ENCODE results near the gene CTAGE4.
A peak's percentile ranks its signal among the peaks of the same experiment; 100 is the strongest.
"Not testable (repeated sequence)": the region's sequence is repeated elsewhere in the genome, so short reads cannot be mapped to it uniquely, and the experiment has no call there.

CTAGE4 gene

GRCh38 chr7:144164784-144165183 is 18.5 kb upstream of the CTAGE4 start:
- H3K4me3 ChIP-seq (ENCODE audit: control insufficient read depth, low read depth, low read length), result no peak overlapping the region
- TF ChIP-seq CTCF (conservative IDR thresholded peaks at IDR 0.05; ENCODE audit: control insufficient read depth, insufficient read depth, low read depth, low read length), result no peak
- DNase-seq (ENCODE audit: low read depth), result no peak

- peak; percentile 18 for DNase-seq (ENCODE audit: low read depth)
- not testable (repeated sequence) for H3K4me3 ChIP-seq (ENCODE audit: control insufficient read depth, low read depth, low read length)
Observed at GRCh38 chr7:144171594-144172350, 11.5 kb upstream of the CTAGE4 start.

GRCh38 chr7:144174613-144175012 is 8.7 kb upstream of the CTAGE4 start:
- no peak for DNase-seq (ENCODE audit: low read depth)
- no peak overlapping the region for H3K4me3 ChIP-seq (ENCODE audit: control insufficient read depth, low read depth, low read length)
- no peak for TF ChIP-seq CTCF (conservative IDR thresholded peaks at IDR 0.05; ENCODE audit: control insufficient read depth, insufficient read depth, low read depth, low read length)

GRCh38 chr7:144178380-144179164 is 4.7 kb upstream of the CTAGE4 start:
- DNase-seq (ENCODE audit: low read depth), result peak; percentile 35
- H3K4me3 ChIP-seq (ENCODE audit: control insufficient read depth, low read depth, low read length), result not testable (repeated sequence)
- peak; percentile 36 for TF ChIP-seq CTCF (conservative IDR thresholded peaks at IDR 0.05; ENCODE audit: control insufficient read depth, insufficient read depth, low read depth, low read length)

GRCh38 chr7:144179165-144179479 is 4.1 kb upstream of the CTAGE4 start:
- DNase-seq (ENCODE audit: low read depth); H3K4me3 ChIP-seq (ENCODE audit: control insufficient read depth, low read depth, low read length): not testable (repeated sequence)

- not testable (repeated sequence) for H3K4me3 ChIP-seq (ENCODE audit: control insufficient read depth, low read depth, low read length); DNase-seq (ENCODE audit: low read depth)
Observed at GRCh38 chr7:144187848-144188247, 4.6 kb downstream of the CTAGE4 start.

GRCh38 chr7:144188578-144189171 is 5.4 kb downstream of the CTAGE4 start:
- not testable (repeated sequence) for H3K4me3 ChIP-seq (ENCODE audit: control insufficient read depth, low read depth, low read length); DNase-seq (ENCODE audit: low read depth)

GRCh38 chr7:144193782-144194181 is 10.5 kb downstream of the CTAGE4 start:
- not testable (repeated sequence) for DNase-seq (ENCODE audit: low read depth); H3K4me3 ChIP-seq (ENCODE audit: control insufficient read depth, low read depth, low read length)

- H3K4me3 ChIP-seq (ENCODE audit: control insufficient read depth, low read depth, low read length); DNase-seq (ENCODE audit: low read depth): not testable (repeated sequence)
Observed at GRCh38 chr7:144194453-144194852, 11.2 kb downstream of the CTAGE4 start.

- H3K4me3 ChIP-seq (ENCODE audit: control insufficient read depth, low read depth, low read length); DNase-seq (ENCODE audit: low read depth): not testable (repeated sequence)
Observed at GRCh38 chr7:144195212-144195872, 12.1 kb downstream of the CTAGE4 start, which contains the start of gene ARHGEF35. Gene ARHGEF35 (minus strand): TSS chr7:144195833. CDS start chr7:144188383, 7,450 bp downstream.

- not testable (repeated sequence) for H3K4me3 ChIP-seq (ENCODE audit: control insufficient read depth, low read depth, low read length); DNase-seq (ENCODE audit: low read depth)
Observed at GRCh38 chr7:144198934-144199333, 15.7 kb downstream of the CTAGE4 start.

GRCh38 chr7:144201978-144202377 is 18.7 kb downstream of the CTAGE4 start:
- DNase-seq (ENCODE audit: low read depth); H3K4me3 ChIP-seq (ENCODE audit: control insufficient read depth, low read depth, low read length): not testable (repeated sequence)

- not testable (repeated sequence) for H3K4me3 ChIP-seq (ENCODE audit: control insufficient read depth, low read depth, low read length); DNase-seq (ENCODE audit: low read depth)
Observed at GRCh38 chr7:144203086-144203485, 19.8 kb downstream of the CTAGE4 start.

- DNase-seq (ENCODE audit: low read depth); H3K4me3 ChIP-seq (ENCODE audit: control insufficient read depth, low read depth, low read length): not testable (repeated sequence)
Observed at GRCh38 chr7:144205306-144205705, 22.0 kb downstream of the CTAGE4 start.

Data from fibroblast of mammary gland (primary cell).